Thoracic aorta (tissue), 2 donors: ENCODE data around the gene KLHL7. TPM values are rescaled to one million over a fixed set of nuclear protein-coding genes. Genes with fewer than 3 reads are reported as not detected.
"Not testable (repeated sequence)": the region's sequence is repeated elsewhere in the genome, so short reads cannot be mapped to it uniquely, and the experiment has no call there.

ENCODE experiments used
- ATAC-seq: fragments of 150-250 bp; one replicate; pipeline ENCODE4 v1.8.0; 2017; ENCODE audit warnings: low read depth; ENCODE audit not compliant: insufficient number of reproducible peaks, low FRiP score
- DNase-seq: peaks from one replicate; pipeline ENCODE4 v3.0.0-alpha.2; 2020; ENCODE audit warnings: low spot score
- H3K27ac ChIP-seq, 2 donors: fragments of 200-600 bp; sonication (generic); 1 replicate in 1 of 2; 2 replicates in 1 of 2; pipeline ENCODE4 v1.5.1; 2016; ENCODE audit warnings: mild to moderate bottlenecking in 2 of 2, moderate library complexity in 2 of 2
- H3K27me3 ChIP-seq: fragments of 200-600 bp; sonication (generic); replicated peaks from 2 replicates; pipeline ENCODE4 v1.6.0; 2016; ENCODE audit warnings: mild to moderate bottlenecking; ENCODE audit not compliant: insufficient read depth
- H3K36me3 ChIP-seq: fragments of 200-600 bp; sonication (generic); one replicate; pipeline ENCODE4 v1.5.1; 2016
- H3K4me1 ChIP-seq, 2 donors: fragments of 200-600 bp; sonication (generic); 1 replicate in 1 of 2; 2 replicates in 1 of 2; pipeline versions ENCODE4 v1.5.1 to v1.6.0; 2016; ENCODE audit warnings: low read depth in 2 of 2, mild to moderate bottlenecking in 1 of 2; ENCODE audit not compliant: control insufficient read depth in 1 of 2
- H3K4me3 ChIP-seq: fragments of 200-600 bp; sonication (generic); 2 replicates; pipeline ENCODE4 v1.5.1; 2016; ENCODE audit warnings: mild to moderate bottlenecking
- H3K9me3 ChIP-seq: fragments of 200-600 bp; sonication (generic); 2 replicates; pipeline ENCODE4 v1.5.1; 2016
- CTCF ChIP-seq: fragments of 200-600 bp; sonication (generic); IDR thresholded peaks from one replicate; pipeline ENCODE4 v1.5.1; 2019; ENCODE audit warnings: antibody characterized with exemption
- total RNA-seq, 2 donors: library from RNA; depleted of rRNA; stranded (reverse); fragments of >200 nt; gene quantifications; one replicate each; pipeline versions ENCODE4 v1.1.0 to v1.2.3, GENCODE V29; 2016

The KLHL7 gene
- total RNA-seq, 2 donors from 2014 or later, result 22.7 to 23.8 TPM

DNA sequence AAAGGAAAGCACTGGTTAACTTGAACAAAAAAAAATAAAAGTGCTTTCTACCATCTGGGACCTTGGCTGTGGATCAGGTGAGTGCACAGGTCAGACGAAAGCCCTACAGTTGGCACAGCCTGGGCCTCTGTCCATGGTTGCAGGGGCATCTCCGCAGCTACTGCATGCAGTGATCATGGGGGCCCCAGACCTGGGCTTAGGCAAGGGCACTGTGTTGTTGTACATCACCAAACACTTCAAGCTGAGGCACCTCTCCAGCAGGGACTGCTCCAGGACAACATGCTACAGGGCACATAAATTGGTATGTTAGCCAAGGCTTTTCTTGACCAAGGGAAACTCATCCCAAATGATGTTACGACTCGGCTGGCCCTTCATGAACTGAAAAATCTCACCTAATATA, 23.5 kb downstream of the KLHL7 start:
- Histone ChIP-seq H3K4me1 (no peaks in the 10 kb centered on the region), H3K27me3 (no peaks in the 10 kb centered on the region), H3K9me3 (no peaks in the 10 kb centered on the region), H3K36me3 (peaks cover 11% of the 10 kb centered on the region), H3K27ac (no peak overlapping the region), H3K4me3 (no peak overlapping the region)
- TF ChIP-seq CTCF, result no peak
- DNase-seq, result no peak
- ATAC-seq, result no peak

GRCh38 chr7:23131799-23132198, 26.2 kb downstream of the KLHL7 start:
- H3K36me3 ChIP-seq, DNase-seq: not testable (repeated sequence)

GRCh38 chr7:23133797-23134196, 28.2 kb downstream of the KLHL7 start:
- Histone ChIP-seq H3K4me3 (no peak overlapping the region), H3K36me3 (no peaks in the 10 kb centered on the region), H3K9me3 (no peaks in the 10 kb centered on the region), H3K4me1 (no peaks in the 10 kb centered on the region), H3K27me3 (no peaks in the 10 kb centered on the region), H3K27ac (no peak overlapping the region)
- DNase-seq (no peak), ATAC-seq (no peak)
- TF ChIP-seq CTCF, result no peak

More at GRCh38 chr7:23131799-23132198, 26.2 kb downstream of the KLHL7 start:
- H3K4me1 ChIP-seq, H3K9me3 ChIP-seq, H3K27ac ChIP-seq, H3K4me3 ChIP-seq, H3K27me3 ChIP-seq, ATAC-seq: not testable (repeated sequence)

DNA sequence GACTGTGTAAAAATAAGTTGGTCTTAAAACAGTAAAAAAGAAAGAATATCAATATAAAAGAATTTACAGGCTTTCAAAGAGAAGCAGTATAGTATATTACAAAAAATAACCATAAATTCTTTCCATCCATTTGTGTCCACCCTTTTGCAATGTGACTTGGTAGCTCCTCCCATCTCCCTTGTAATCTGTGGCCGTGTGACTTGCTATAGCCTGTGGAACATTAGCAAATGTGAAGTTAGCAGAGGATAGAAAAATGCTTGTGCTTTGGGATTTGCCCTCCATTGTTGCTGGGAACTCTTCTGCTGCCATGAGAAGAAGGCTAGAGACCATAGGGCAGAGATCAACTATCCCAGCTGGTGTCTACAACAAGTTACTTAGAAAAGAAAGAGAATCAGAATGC, 30.2 kb downstream of the KLHL7 start:
- Histone ChIP-seq H3K27ac (no peak overlapping the region), H3K36me3 (peaks cover 2% of the 10 kb centered on the region), H3K27me3 (no peaks in the 10 kb centered on the region), H3K4me1 (no peaks in the 10 kb centered on the region), H3K4me3 (no peak overlapping the region), H3K9me3 (no peaks in the 10 kb centered on the region)
- ATAC-seq (no peak), DNase-seq (no peak)
- no peak for TF ChIP-seq CTCF

GRCh38 chr7:23136216-23136615, 30.6 kb downstream of the KLHL7 start:
- H3K4me1 ChIP-seq, result no peaks in the 10 kb centered on the region
- ATAC-seq (no peak), DNase-seq (no peak)
- H3K27me3 ChIP-seq, result no peaks in the 10 kb centered on the region
- TF ChIP-seq CTCF, result no peak
- peaks cover 6% of the 10 kb centered on the region for H3K36me3 ChIP-seq
- no peaks in the 10 kb centered on the region for H3K9me3 ChIP-seq
- H3K27ac ChIP-seq, result no peak overlapping the region
- H3K4me3 ChIP-seq, result no peak overlapping the region

GRCh38 chr7:23157679-23158078, 52.1 kb downstream of the KLHL7 start:
- Histone ChIP-seq H3K4me3 (no peak overlapping the region), H3K4me1 (no peaks in the 10 kb centered on the region), H3K9me3 (no peaks in the 10 kb centered on the region), H3K36me3 (peaks cover 3% of the 10 kb centered on the region), H3K27me3 (no peaks in the 10 kb centered on the region), H3K27ac (no peak overlapping the region)
- DNase-seq (no peak), ATAC-seq (no peak)
- TF ChIP-seq CTCF, result no peak
